ACC112 (cell line): ENCODE results near the gene IMPA2.
"Not testable (repeated sequence)": the region's sequence is repeated elsewhere in the genome, so short reads cannot be mapped to it uniquely, and the experiment has no call there.

Experiments used
- H2AFZ ChIP-seq: fragments of 200-600 bp; sonication (generic); one replicate; pipeline ENCODE4 v1.6.0; 2017; ENCODE audit warnings: antibody characterized with exemption, low read length; ENCODE audit not compliant: unreplicated experiment
- H3K27ac ChIP-seq: fragments of 200-600 bp; sonication (generic); 2 replicates; pipeline ENCODE4 v1.5.1; 2014; ENCODE audit warnings: low read depth, mild to moderate bottlenecking, antibody characterized with exemption, low read length, moderate library complexity
- H3K27me3 ChIP-seq: fragments of 200-600 bp; sonication (generic); 2 replicates; pipeline ENCODE4 v1.6.1; 2014; ENCODE audit warnings: mild to moderate bottlenecking, antibody characterized with exemption, low read length, moderate library complexity, mixed read lengths; ENCODE audit not compliant: insufficient read depth
- H3K36me3 ChIP-seq: fragments of 200-600 bp; sonication (generic); 2 replicates; pipeline ENCODE4 v1.6.1; 2016; ENCODE audit warnings: mild to moderate bottlenecking, antibody characterized with exemption, low read length, moderate library complexity, mixed read lengths; ENCODE audit not compliant: insufficient read depth
- H3K4me1 ChIP-seq: fragments of 200-600 bp; sonication (generic); one replicate; pipeline ENCODE4 v1.6.1; 2016; ENCODE audit warnings: low read length, mixed read lengths; ENCODE audit not compliant: insufficient read depth, unreplicated experiment, control insufficient read depth
- H3K4me3 ChIP-seq: fragments of 200-600 bp; sonication (generic); 2 replicates; pipeline ENCODE4 v1.5.1; 2014; ENCODE audit warnings: mild to moderate bottlenecking, low read depth, low read length
- H3K79me2 ChIP-seq: fragments of 200-600 bp; sonication (generic); one replicate; pipeline ENCODE4 v1.6.0; 2016; ENCODE audit warnings: low read length; ENCODE audit not compliant: control insufficient read depth, unreplicated experiment, insufficient read depth

IMPA2 gene

GRCh38 chr18:12031181-12031580, 49.9 kb downstream of the IMPA2 start:
- no peak overlapping the region for H3K4me3 ChIP-seq
- H3K27me3 ChIP-seq: no peaks in the 10 kb centered on the region
- no peak overlapping the region for H3K27ac ChIP-seq
- H3K79me2 ChIP-seq: no peaks in the 10 kb centered on the region
- peaks cover 11% of the 10 kb centered on the region for H3K4me1 ChIP-seq
- no peak overlapping the region for H2AFZ ChIP-seq
- H3K36me3 ChIP-seq: no peaks in the 10 kb centered on the region

GRCh38 chr18:12031846-12032245, 50.5 kb downstream of the IMPA2 start:
- Histone ChIP-seq H3K4me1 (peaks cover 11% of the 10 kb centered on the region), H2AFZ (no peak overlapping the region), H3K27me3 (no peaks in the 10 kb centered on the region), H3K4me3 (no peak overlapping the region), H3K27ac (no peak overlapping the region), H3K79me2 (no peaks in the 10 kb centered on the region), H3K36me3 (no peaks in the 10 kb centered on the region)

- Histone ChIP-seq H3K36me3 (no peaks in the 10 kb centered on the region), H2AFZ (no peak overlapping the region), H3K27ac (no peak overlapping the region), H3K79me2 (no peaks in the 10 kb centered on the region), H3K4me1 (peaks cover 11% of the 10 kb centered on the region), H3K27me3 (no peaks in the 10 kb centered on the region), H3K4me3 (no peak overlapping the region)
Observed at GRCh38 chr18:12032786-12033642, 51.7 kb downstream of the IMPA2 start.

- peaks cover 11% of the 10 kb centered on the region for H3K4me1 ChIP-seq
- H3K4me3 ChIP-seq: no peak overlapping the region
- H2AFZ ChIP-seq: no peak overlapping the region
- no peaks in the 10 kb centered on the region for H3K79me2 ChIP-seq
- H3K36me3 ChIP-seq: no peaks in the 10 kb centered on the region
- H3K27me3 ChIP-seq: no peaks in the 10 kb centered on the region
- no peak overlapping the region for H3K27ac ChIP-seq
Observed at GRCh38 chr18:12033643-12034025, 52.3 kb downstream of the IMPA2 start.

- Histone ChIP-seq H2AFZ (no peak overlapping the region), H3K79me2 (no peaks in the 10 kb centered on the region), H3K4me1 (peaks cover 11% of the 10 kb centered on the region), H3K36me3 (no peaks in the 10 kb centered on the region), H3K27ac (no peak overlapping the region), H3K4me3 (no peak overlapping the region), H3K27me3 (no peaks in the 10 kb centered on the region)
Observed at GRCh38 chr18:12034241-12035100, 53.2 kb downstream of the IMPA2 start.

- Histone ChIP-seq H3K27me3 (no peaks in the 10 kb centered on the region), H3K27ac (no peak overlapping the region)
Observed at GRCh38 chr18:12035481-12035880, 54.2 kb downstream of the IMPA2 start.

GRCh38 chr18:12036201-12036751, 55.0 kb downstream of the IMPA2 start:
- Histone ChIP-seq H3K4me3 (no peak overlapping the region), H3K27me3 (no peaks in the 10 kb centered on the region), H3K27ac (no peak overlapping the region), H3K36me3 (no peaks in the 10 kb centered on the region), H3K4me1 (peaks cover 16% of the 10 kb centered on the region), H2AFZ (no peak overlapping the region), H3K79me2 (no peaks in the 10 kb centered on the region)

More at GRCh38 chr18:12035481-12035880, 54.2 kb downstream of the IMPA2 start:
- no peak overlapping the region for H3K4me3 ChIP-seq
- H3K4me1 ChIP-seq: peaks cover 11% of the 10 kb centered on the region
- no peaks in the 10 kb centered on the region for H3K36me3 ChIP-seq
- H2AFZ ChIP-seq: no peak overlapping the region
- no peaks in the 10 kb centered on the region for H3K79me2 ChIP-seq

- H3K4me3 ChIP-seq: peak overlapping the region; percentile 85
- H2AFZ ChIP-seq: peak overlapping the region; percentile 86
- peaks cover 18% of the 10 kb centered on the region for H3K4me1 ChIP-seq
- H3K36me3 ChIP-seq: no peaks in the 10 kb centered on the region
- H3K27ac ChIP-seq: no peak overlapping the region
- no peaks in the 10 kb centered on the region for H3K27me3 ChIP-seq
- no peaks in the 10 kb centered on the region for H3K79me2 ChIP-seq
Observed at GRCh38 chr18:12038082-12038638, 56.9 kb downstream of the IMPA2 start.

GRCh38 chr18:12038639-12039539, 57.6 kb downstream of the IMPA2 start:
- Histone ChIP-seq H3K79me2 (no peaks in the 10 kb centered on the region), H2AFZ (peak overlapping the region; percentile 86), H3K27me3 (no peaks in the 10 kb centered on the region), H3K4me3 (peak overlapping the region; percentile 85), H3K36me3 (no peaks in the 10 kb centered on the region), H3K27ac (no peak overlapping the region), H3K4me1 (peaks cover 14% of the 10 kb centered on the region)

- H2AFZ ChIP-seq, H3K4me3 ChIP-seq, H3K27me3 ChIP-seq, H3K27ac ChIP-seq, H3K79me2 ChIP-seq, H3K36me3 ChIP-seq: not testable (repeated sequence)
- peaks cover 14% of the 10 kb centered on the region for H3K4me1 ChIP-seq
Observed at GRCh38 chr18:12039540-12039930, 58.2 kb downstream of the IMPA2 start.
